Hepatocyte (in vitro differentiated cells): Measurements from ENCODE around the gene PCSK6.

Source experiments
- EZH2 ChIP-seq: fragments of 200-600 bp; sonication (generic); IDR thresholded peaks from 2 replicates; pipeline ENCODE4 v1.6.1; 2016; ENCODE audit warnings: antibody characterized with exemption, mild to moderate bottlenecking, borderline replicate concordance
- TF ChIP-seq, protein P1 (sequence below): fragments of 200-600 bp; sonication (generic); IDR thresholded peaks from 2 replicates; pipeline ENCODE4 v1.5.1; 2016; ENCODE audit warnings: antibody characterized with exemption, mild to moderate bottlenecking; ENCODE audit not compliant: poor library complexity

DNA sequence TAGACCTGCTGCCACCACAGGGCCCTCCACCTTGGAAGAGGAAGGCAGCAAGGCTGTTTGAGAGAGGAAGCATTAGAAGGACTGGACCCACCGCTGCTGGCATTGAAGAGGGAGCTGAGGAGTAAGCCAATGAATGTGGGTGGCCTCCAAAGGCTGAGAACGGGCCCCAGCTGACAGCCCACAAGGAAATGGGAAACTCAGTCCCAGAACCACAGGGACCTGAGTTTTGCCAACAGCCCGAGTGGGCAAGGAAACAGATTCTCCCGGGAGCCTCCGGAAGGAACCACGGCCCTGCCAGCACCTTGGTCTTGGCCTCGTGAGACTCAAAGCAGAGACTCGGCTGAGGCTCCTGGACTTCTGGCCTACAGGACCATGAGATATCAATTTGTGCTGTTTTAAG lies 99.0 kb downstream of the PCSK6 start:
- TF ChIP-seq, protein P1, sequence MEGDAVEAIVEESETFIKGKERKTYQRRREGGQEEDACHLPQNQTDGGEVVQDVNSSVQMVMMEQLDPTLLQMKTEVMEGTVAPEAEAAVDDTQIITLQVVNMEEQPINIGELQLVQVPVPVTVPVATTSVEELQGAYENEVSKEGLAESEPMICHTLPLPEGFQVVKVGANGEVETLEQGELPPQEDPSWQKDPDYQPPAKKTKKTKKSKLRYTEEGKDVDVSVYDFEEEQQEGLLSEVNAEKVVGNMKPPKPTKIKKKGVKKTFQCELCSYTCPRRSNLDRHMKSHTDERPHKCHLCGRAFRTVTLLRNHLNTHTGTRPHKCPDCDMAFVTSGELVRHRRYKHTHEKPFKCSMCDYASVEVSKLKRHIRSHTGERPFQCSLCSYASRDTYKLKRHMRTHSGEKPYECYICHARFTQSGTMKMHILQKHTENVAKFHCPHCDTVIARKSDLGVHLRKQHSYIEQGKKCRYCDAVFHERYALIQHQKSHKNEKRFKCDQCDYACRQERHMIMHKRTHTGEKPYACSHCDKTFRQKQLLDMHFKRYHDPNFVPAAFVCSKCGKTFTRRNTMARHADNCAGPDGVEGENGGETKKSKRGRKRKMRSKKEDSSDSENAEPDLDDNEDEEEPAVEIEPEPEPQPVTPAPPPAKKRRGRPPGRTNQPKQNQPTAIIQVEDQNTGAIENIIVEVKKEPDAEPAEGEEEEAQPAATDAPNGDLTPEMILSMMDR, result no peak
- no peak for TF ChIP-seq EZH2
